ENCODE results near the gene EXT2. TPM values are rescaled to one million over a fixed set of nuclear protein-coding genes. Genes with fewer than 3 reads are reported as not detected.
A peak's percentile ranks its signal among the peaks of the same experiment; 100 is the strongest.

The EXT2 gene
- total and polyA plus RNA-seq, 2 donors from 2014 or later, result 29.8 to 54.1 TPM

GRCh38 chr11:44066732-44067141, 28.7 kb upstream of the EXT2 start:
- H3K36me3 ChIP-seq (ENCODE audit: control insufficient read depth in 2 of 3, insufficient read depth in 3 of 3, low read length in 3 of 3), result peaks cover 0 to 3% (median 0%) of the 10 kb centered on the region in 3 donors
- intact Hi-C loops (cut with DNase I), result no loop called here

GRCh38 chr11:44067266-44067665, 28.2 kb upstream of the EXT2 start:
- DNase-seq, result no peak
- intact Hi-C loops (cut with DNase I), result no loop called here
- peaks cover 0 to 5% (median 5%) of the 10 kb centered on the region in 3 donors for H3K4me1 ChIP-seq (ENCODE audit: control insufficient read depth in 2 of 3, insufficient read depth in 2 of 3, low read depth in 1 of 3, low read length in 3 of 3)
- peak overlapping the region in 2 of 3 donors; percentile 90 to 99 for H3K4me3 ChIP-seq (ENCODE audit: low read length in 3 of 3)
- peaks cover 0 to 3% (median 0%) of the 10 kb centered on the region in 3 donors for H3K36me3 ChIP-seq (ENCODE audit: control insufficient read depth in 2 of 3, insufficient read depth in 3 of 3, low read length in 3 of 3)
- H3K9ac ChIP-seq (ENCODE audit: low read length in 3 of 3), result no peak overlapping the region
- H3K27me3 ChIP-seq (ENCODE audit: control insufficient read depth, insufficient read depth, low read length), result no peaks in the 10 kb centered on the region
- H3K27ac ChIP-seq (ENCODE audit: low read depth in 2 of 2, low read length in 2 of 2), result no peak overlapping the region
- no peaks in the 10 kb centered on the region for H3K9me3 ChIP-seq (ENCODE audit: control insufficient read depth in 2 of 3, insufficient read depth in 1 of 3, low read length in 3 of 3)
- FAIRE-seq, result no peak
- TF ChIP-seq, protein P1, sequence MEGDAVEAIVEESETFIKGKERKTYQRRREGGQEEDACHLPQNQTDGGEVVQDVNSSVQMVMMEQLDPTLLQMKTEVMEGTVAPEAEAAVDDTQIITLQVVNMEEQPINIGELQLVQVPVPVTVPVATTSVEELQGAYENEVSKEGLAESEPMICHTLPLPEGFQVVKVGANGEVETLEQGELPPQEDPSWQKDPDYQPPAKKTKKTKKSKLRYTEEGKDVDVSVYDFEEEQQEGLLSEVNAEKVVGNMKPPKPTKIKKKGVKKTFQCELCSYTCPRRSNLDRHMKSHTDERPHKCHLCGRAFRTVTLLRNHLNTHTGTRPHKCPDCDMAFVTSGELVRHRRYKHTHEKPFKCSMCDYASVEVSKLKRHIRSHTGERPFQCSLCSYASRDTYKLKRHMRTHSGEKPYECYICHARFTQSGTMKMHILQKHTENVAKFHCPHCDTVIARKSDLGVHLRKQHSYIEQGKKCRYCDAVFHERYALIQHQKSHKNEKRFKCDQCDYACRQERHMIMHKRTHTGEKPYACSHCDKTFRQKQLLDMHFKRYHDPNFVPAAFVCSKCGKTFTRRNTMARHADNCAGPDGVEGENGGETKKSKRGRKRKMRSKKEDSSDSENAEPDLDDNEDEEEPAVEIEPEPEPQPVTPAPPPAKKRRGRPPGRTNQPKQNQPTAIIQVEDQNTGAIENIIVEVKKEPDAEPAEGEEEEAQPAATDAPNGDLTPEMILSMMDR (IDR thresholded peaks at IDR 0.05; ENCODE audit: borderline replicate concordance, extremely low read depth, insufficient read depth), result no peak

More at GRCh38 chr11:44066732-44067141, 28.7 kb upstream of the EXT2 start:
- no peak for FAIRE-seq
- TF ChIP-seq, protein P1 (IDR thresholded peaks at IDR 0.05; ENCODE audit: borderline replicate concordance, extremely low read depth, insufficient read depth), result no peak
- peaks cover 0 to 5% (median 5%) of the 10 kb centered on the region in 3 donors for H3K4me1 ChIP-seq (ENCODE audit: control insufficient read depth in 2 of 3, insufficient read depth in 2 of 3, low read depth in 1 of 3, low read length in 3 of 3)
- H3K9ac ChIP-seq (ENCODE audit: low read length in 3 of 3), result peak overlapping the region in 2 of 3 donors; percentile 74 to 86
- H3K27ac ChIP-seq (ENCODE audit: low read depth in 2 of 2, low read length in 2 of 2), result peak overlapping the region; percentile 79 to 91
- H3K27me3 ChIP-seq (ENCODE audit: control insufficient read depth, insufficient read depth, low read length), result no peaks in the 10 kb centered on the region
- no peaks in the 10 kb centered on the region for H3K9me3 ChIP-seq (ENCODE audit: control insufficient read depth in 2 of 3, insufficient read depth in 1 of 3, low read length in 3 of 3)
- peak overlapping the region; percentile 89 to 99 (median 90) for H3K4me3 ChIP-seq (ENCODE audit: low read length in 3 of 3)
- peak in 1 of 5 donors; percentile 42 for DNase-seq

DNA sequence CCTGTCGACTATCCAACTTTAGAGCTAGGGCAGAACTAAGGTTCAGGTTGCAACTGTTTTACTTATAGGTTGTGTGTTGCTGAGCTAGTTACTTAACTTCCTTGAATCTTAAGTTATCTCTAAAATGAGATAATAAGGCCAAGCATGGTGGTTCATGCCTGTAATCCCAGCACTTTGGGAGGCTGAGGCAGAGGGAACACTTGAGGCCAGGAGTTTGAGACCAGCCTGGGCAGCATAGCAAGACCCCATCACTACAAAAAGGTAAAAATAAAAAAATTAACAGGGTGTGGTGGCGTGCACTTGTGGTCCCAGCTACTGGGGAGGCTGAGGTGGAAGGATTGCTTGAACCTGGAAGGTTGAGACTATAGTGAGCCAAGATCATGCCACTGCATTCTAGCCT, 27.3 kb upstream of the EXT2 start:
- H3K36me3 ChIP-seq (ENCODE audit: control insufficient read depth in 2 of 3, insufficient read depth in 3 of 3, low read length in 3 of 3), result peaks cover 0 to 3% (median 0%) of the 10 kb centered on the region in 3 donors
- intact Hi-C loops (cut with DNase I), result no loop called here
- FAIRE-seq, result no peak
- H3K27ac ChIP-seq (ENCODE audit: low read depth in 2 of 2, low read length in 2 of 2), result no peak overlapping the region
- DNase-seq, result no peak
- no peak overlapping the region for H3K4me3 ChIP-seq (ENCODE audit: low read length in 3 of 3)
- TF ChIP-seq, protein P1 (IDR thresholded peaks at IDR 0.05; ENCODE audit: borderline replicate concordance, extremely low read depth, insufficient read depth), result no peak
- no peak overlapping the region for H3K9ac ChIP-seq (ENCODE audit: low read length in 3 of 3)
- H3K9me3 ChIP-seq (ENCODE audit: control insufficient read depth in 2 of 3, insufficient read depth in 1 of 3, low read length in 3 of 3), result no peaks in the 10 kb centered on the region
- no peaks in the 10 kb centered on the region for H3K27me3 ChIP-seq (ENCODE audit: control insufficient read depth, insufficient read depth, low read length)
- peaks cover 0 to 5% (median 5%) of the 10 kb centered on the region in 3 donors for H3K4me1 ChIP-seq (ENCODE audit: control insufficient read depth in 2 of 3, insufficient read depth in 2 of 3, low read depth in 1 of 3, low read length in 3 of 3)

DNA sequence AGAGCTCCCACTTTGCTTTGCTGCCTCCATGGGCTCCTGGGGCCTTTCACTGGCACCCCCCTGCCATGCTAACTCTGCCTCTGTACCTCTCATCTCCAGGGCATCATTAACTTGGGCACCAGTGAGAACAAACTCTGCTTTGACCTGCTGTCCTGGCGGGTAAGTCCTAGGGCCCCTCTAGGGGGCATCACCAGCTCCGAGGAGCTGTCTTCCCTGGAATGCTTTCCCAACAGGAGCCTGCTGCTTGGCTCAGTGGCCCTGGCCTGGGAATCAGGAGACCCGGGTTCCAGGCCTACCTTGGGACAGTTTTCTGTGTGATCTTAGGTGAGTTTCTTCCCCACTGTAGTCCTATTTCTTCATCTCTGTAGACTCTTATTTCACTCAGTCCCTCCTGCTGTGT, 24.3 kb upstream of the EXT2 start:
- H3K9me3 ChIP-seq (ENCODE audit: control insufficient read depth in 2 of 3, insufficient read depth in 1 of 3, low read length in 3 of 3), result no peaks in the 10 kb centered on the region
- no peak overlapping the region for H3K9ac ChIP-seq (ENCODE audit: low read length in 3 of 3)
- intact Hi-C loops (cut with DNase I), result no loop called here
- H3K27ac ChIP-seq (ENCODE audit: low read depth in 2 of 2, low read length in 2 of 2), result no peak overlapping the region
- no peak for FAIRE-seq
- no peak overlapping the region for H3K4me3 ChIP-seq (ENCODE audit: low read length in 3 of 3)
- no peak for DNase-seq
- peaks cover 0 to 5% (median 5%) of the 10 kb centered on the region in 3 donors for H3K4me1 ChIP-seq (ENCODE audit: control insufficient read depth in 2 of 3, insufficient read depth in 2 of 3, low read depth in 1 of 3, low read length in 3 of 3)
- TF ChIP-seq, protein P1 (IDR thresholded peaks at IDR 0.05; ENCODE audit: borderline replicate concordance, extremely low read depth, insufficient read depth), result no peak
- peaks cover 0 to 10% (median 0%) of the 10 kb centered on the region in 3 donors for H3K36me3 ChIP-seq (ENCODE audit: control insufficient read depth in 2 of 3, insufficient read depth in 3 of 3, low read length in 3 of 3)
- no peaks in the 10 kb centered on the region for H3K27me3 ChIP-seq (ENCODE audit: control insufficient read depth, insufficient read depth, low read length)

Measured in kidney (tissue), 14 donors.